ENCODE results near the gene MMRN2.

MMRN2 gene

GRCh38 chr10:86888585-86889381 is 68.6 kb downstream of the MMRN2 start:
- DNase-seq (ENCODE audit: low read depth): no peak
